CD4-positive, alpha-beta T cell (primary cell): ENCODE data around the gene GRM5. TPM values are rescaled to one million over a fixed set of nuclear protein-coding genes. Genes with fewer than 3 reads are reported as not detected.

ENCODE experiments used
- ATAC-seq: fragments of 200-7000 bp; cut with Tn5 transposase; one replicate; pipeline ENCODE4 v1.10.0; 2022; ENCODE audit warnings: mild to moderate bottlenecking; ENCODE audit not compliant: poor library complexity
- CTCF ChIA-PET: fragments of 350-600 bp; sonication (Branson Sonifier 250); formaldehyde crosslinking; loops from one replicate; lab custom pipeline; 2021; ENCODE audit warnings: antibody characterized with exemption, inconsistent platforms; lab: Charles Lee
- POLR2A ChIA-PET: fragments of 350-600 bp; sonication (Branson Sonifier 250); formaldehyde crosslinking; loops from one replicate; lab custom pipeline; 2021; ENCODE audit warnings: antibody characterized with exemption, inconsistent platforms; lab: Charles Lee
- DNase-seq, 14 experiments: peaks; one replicate each; pipeline ENCODE4 v3.0.0-alpha.2; 2013 to 2020; ENCODE audit warnings: mixed read lengths in 2 of 14
- H3K27ac ChIP-seq, 2 donors: one replicate each; pipeline versions ENCODE4 v1.5.1 to v1.7.0; 2013; ENCODE audit warnings: low read length in 2 of 2, low read depth in 1 of 2, mild to moderate bottlenecking in 1 of 2
- H3K27me3 ChIP-seq, 2 experiments: 1 replicate in 1 of 2; 2 replicates in 1 of 2; pipeline versions ENCODE4 v1.6.1 to v1.7.0; 2013; ENCODE audit warnings: low read length in 2 of 2, control low read depth in 1 of 2, mild to moderate bottlenecking in 1 of 2, moderate library complexity in 1 of 2; ENCODE audit not compliant: insufficient read depth in 2 of 2, control insufficient read depth in 1 of 2
- H3K36me3 ChIP-seq: one replicate; pipeline ENCODE4 v1.6.1; 2013; ENCODE audit warnings: low read length, control low read depth; ENCODE audit not compliant: insufficient read depth
- H3K4me1 ChIP-seq: one replicate; pipeline ENCODE4 v1.6.1; 2013; ENCODE audit warnings: low read length, control low read depth; ENCODE audit not compliant: insufficient read depth
- H3K4me3 ChIP-seq: one replicate; pipeline ENCODE4 v1.5.1; 2013; ENCODE audit warnings: mild to moderate bottlenecking, low read length, moderate library complexity
- H3K9me3 ChIP-seq, 2 experiments: 1 replicate in 1 of 2; 2 replicates in 1 of 2; pipeline versions ENCODE4 v1.6.1 to v1.7.0; 2013; ENCODE audit warnings: low read length in 2 of 2, mild to moderate bottlenecking in 2 of 2, control low read depth in 1 of 2, moderate library complexity in 1 of 2; ENCODE audit not compliant: control insufficient read depth in 1 of 2, insufficient read depth in 1 of 2
- H3K27ac Mint-ChIP-seq: one replicate; pipeline ENCODE4 v1.8.0; 2020; ENCODE audit warnings: mixed read lengths
- H3K27me3 Mint-ChIP-seq: one replicate; pipeline ENCODE4 v1.8.0; 2021; ENCODE audit warnings: mixed read lengths
- H3K36me3 Mint-ChIP-seq: one replicate; pipeline ENCODE4 v1.8.0; 2021; ENCODE audit warnings: low read depth, mixed read lengths
- H3K4me1 Mint-ChIP-seq: one replicate; pipeline ENCODE4 v1.8.0; 2021; ENCODE audit warnings: low read depth, mixed read lengths
- H3K4me3 Mint-ChIP-seq: one replicate; pipeline ENCODE4 v1.8.0; 2020; ENCODE audit warnings: mild to moderate bottlenecking, mixed read lengths
- H3K9me3 Mint-ChIP-seq: one replicate; pipeline ENCODE4 v1.8.0; 2020; ENCODE audit warnings: mixed read lengths
- CTCF ChIP-seq: fragments of 200-600 bp; IDR thresholded peaks from one replicate; pipeline ENCODE4 v1.8.0; 2022; ENCODE audit warnings: antibody characterized with exemption, mild to moderate bottlenecking
- intact Hi-C, 2 experiments: fragments of 100-400 bp; cut with DNase I in 1 of 2; cut with micrococcal nuclease in 1 of 2; formaldehyde crosslinking; loops; one replicate each; pipeline versions ENCODE4 v1.15.1 to v1.9.0; 2023 to 2025; cut with DNase I, micrococcal nuclease
- total RNA-seq, 174 experiments: library from RNA in 2 of 174; stranded (reverse) in 2 of 174; gene quantifications; one replicate each; pipeline ENCODE4 v1.2.3 and lab custom pipeline; 2021 to 2026

GRM5 gene
- total RNA-seq, 2 experiments from 2014 or later = not detected

- no peak overlapping the region for H3K4me3 ChIP-seq
- intact Hi-C loops = no loop called here
- no peaks in the 10 kb centered on the region for H3K27me3 ChIP-seq
- H3K4me1 Mint-ChIP-seq = peaks cover 4% of the 10 kb centered on the region
- no peak overlapping the region for H3K27ac Mint-ChIP-seq
- ATAC-seq (peak; percentile 71), DNase-seq (peak in 6 of 14 experiments; percentile 3 to 60 (median 28))
- ChIA-PET POLR2A (no interaction called here), CTCF (interaction anchor here (0.6 to 0.9 kb wide), 4 partner anchors 17 to 616 kb away, joined by 3 read pairs; no protein-coding TSS in a partner anchor)
- no peak overlapping the region for H3K27ac ChIP-seq
- TF ChIP-seq CTCF = peak; percentile 61
- no peaks in the 10 kb centered on the region for H3K36me3 Mint-ChIP-seq
- no peaks in the 10 kb centered on the region for H3K9me3 Mint-ChIP-seq
- H3K4me1 ChIP-seq = no peaks in the 10 kb centered on the region
- no peaks in the 10 kb centered on the region for H3K36me3 ChIP-seq
- H3K4me3 Mint-ChIP-seq = no peak overlapping the region
- H3K9me3 ChIP-seq = no peaks in the 10 kb centered on the region
- H3K27me3 Mint-ChIP-seq = no peaks in the 10 kb centered on the region
These were observed 580.7 kb downstream of the GRM5 start for GRCh38 chr11:88484873-88485621.

GRCh38 chr11:88482871-88483301, 582.9 kb downstream of the GRM5 start:
- Histone ChIP-seq H3K36me3 (no peaks in the 10 kb centered on the region), H3K27me3 (no peaks in the 10 kb centered on the region), H3K9me3 (no peaks in the 10 kb centered on the region), H3K27ac (no peak overlapping the region), H3K4me3 (no peak overlapping the region), H3K4me1 (no peaks in the 10 kb centered on the region)
- ChIA-PET POLR2A (interaction anchor here (0.7 kb wide), 1 partner anchor 587 kb away, joined by 3 read pairs; no protein-coding TSS in a partner anchor), CTCF (no interaction called here)
- no peak for DNase-seq
- Mint-ChIP-seq H3K36me3 (no peaks in the 10 kb centered on the region), H3K9me3 (no peaks in the 10 kb centered on the region), H3K4me1 (peaks cover 4% of the 10 kb centered on the region), H3K27ac (no peak overlapping the region), H3K4me3 (no peak overlapping the region), H3K27me3 (no peaks in the 10 kb centered on the region)
- no peak for ATAC-seq
- no peak for TF ChIP-seq CTCF
- intact Hi-C loops = no loop called here

- H3K4me3 ChIP-seq = no peak overlapping the region
- CTCF ChIA-PET = no interaction called here
- no peak for TF ChIP-seq CTCF
- Mint-ChIP-seq H3K36me3 (no peaks in the 10 kb centered on the region), H3K4me3 (no peak overlapping the region), H3K27ac (no peak overlapping the region), H3K4me1 (peaks cover 4% of the 10 kb centered on the region), H3K27me3 (no peaks in the 10 kb centered on the region), H3K9me3 (no peaks in the 10 kb centered on the region)
- DNase-seq (no peak), ATAC-seq (no peak)
- POLR2A ChIA-PET = no interaction called here
- H3K4me1 ChIP-seq = no peaks in the 10 kb centered on the region
- intact Hi-C loops = no loop called here
- no peaks in the 10 kb centered on the region for H3K36me3 ChIP-seq
- H3K27me3 ChIP-seq = no peaks in the 10 kb centered on the region
- H3K27ac ChIP-seq = no peak overlapping the region
- H3K9me3 ChIP-seq = no peaks in the 10 kb centered on the region
These were observed 585.6 kb downstream of the GRM5 start for GRCh38 chr11:88480223-88480622.
